Activated CD4-positive, alpha-beta memory T cell treated with anti-CD3 and anti-CD28 coated beads for 36 hours (primary cell): Measurements from ENCODE around the gene RFX7. TPM values are rescaled to one million over a fixed set of nuclear protein-coding genes. Genes with fewer than 3 reads are reported as not detected.

Experiments used
- CTCF ChIA-PET: fragments of 350-600 bp; sonication (Branson Sonifier 250); formaldehyde crosslinking; loops from one replicate; lab custom pipeline; 2021; ENCODE audit warnings: antibody characterized with exemption, inconsistent platforms; lab: Charles Lee
- POLR2A ChIA-PET: fragments of 350-600 bp; sonication (Branson Sonifier 250); formaldehyde crosslinking; loops from one replicate; lab custom pipeline; 2021; ENCODE audit warnings: antibody characterized with exemption; lab: Charles Lee
- DNase-seq: peaks from one replicate; pipeline ENCODE4 v3.0.0-alpha.2; 2020
- H3K27ac Mint-ChIP-seq: one replicate; pipeline ENCODE4 v1.8.0; 2021; ENCODE audit warnings: mixed read lengths
- H3K27me3 Mint-ChIP-seq: one replicate; pipeline ENCODE4 v1.8.0; 2021; ENCODE audit warnings: mixed read lengths
- H3K36me3 Mint-ChIP-seq: one replicate; pipeline ENCODE4 v1.8.0; 2021; ENCODE audit warnings: mixed read lengths
- H3K4me1 Mint-ChIP-seq: one replicate; pipeline ENCODE4 v1.8.0; 2021; ENCODE audit warnings: low read depth, mixed read lengths
- H3K4me3 Mint-ChIP-seq: one replicate; pipeline ENCODE4 v1.8.0; 2021; ENCODE audit warnings: mild to moderate bottlenecking, mixed read lengths
- H3K9me3 Mint-ChIP-seq: one replicate; pipeline ENCODE4 v1.8.0; 2021; ENCODE audit warnings: mixed read lengths
- intact Hi-C: fragments of 100-400 bp; cut with micrococcal nuclease; formaldehyde crosslinking; loops from one replicate; pipeline ENCODE4 v1.15.1; 2023
- total RNA-seq, 2 experiments: library from RNA; stranded (reverse); gene quantifications; one replicate each; pipeline ENCODE4 v1.2.3, GENCODE V29; 2021

RFX7 gene
- total RNA-seq, 2 experiments from 2014 or later: 20.5 to 22.1 TPM

DNA sequence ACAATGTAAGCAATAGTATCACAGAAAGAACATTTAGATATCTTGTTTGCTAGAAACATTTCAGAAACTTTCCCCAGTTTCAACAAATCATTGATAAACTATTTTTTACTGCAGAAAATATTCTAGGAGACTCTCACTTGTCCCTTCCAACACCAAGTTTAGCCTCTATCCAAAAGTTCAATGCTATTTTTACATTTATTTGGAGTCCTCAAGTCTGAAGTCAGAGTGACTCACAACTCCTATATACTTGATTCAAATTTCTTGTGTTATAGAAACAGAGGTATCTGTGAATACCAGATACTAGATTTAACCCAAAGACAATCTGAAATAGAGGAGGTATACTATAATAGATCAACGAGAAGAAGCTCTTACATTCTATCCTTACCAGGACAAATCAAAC is 49.6 kb downstream of the RFX7 start:
- no peaks in the 10 kb centered on the region for H3K9me3 Mint-ChIP-seq
- CTCF ChIA-PET: no interaction called here
- H3K4me1 Mint-ChIP-seq: peaks cover 18% of the 10 kb centered on the region
- intact Hi-C loops: no loop called here
- no peak overlapping the region for H3K27ac Mint-ChIP-seq
- no peak for DNase-seq
- POLR2A ChIA-PET: no interaction called here
- H3K36me3 Mint-ChIP-seq: peaks cover 5% of the 10 kb centered on the region
- H3K27me3 Mint-ChIP-seq: no peaks in the 10 kb centered on the region
- no peak overlapping the region for H3K4me3 Mint-ChIP-seq

DNA sequence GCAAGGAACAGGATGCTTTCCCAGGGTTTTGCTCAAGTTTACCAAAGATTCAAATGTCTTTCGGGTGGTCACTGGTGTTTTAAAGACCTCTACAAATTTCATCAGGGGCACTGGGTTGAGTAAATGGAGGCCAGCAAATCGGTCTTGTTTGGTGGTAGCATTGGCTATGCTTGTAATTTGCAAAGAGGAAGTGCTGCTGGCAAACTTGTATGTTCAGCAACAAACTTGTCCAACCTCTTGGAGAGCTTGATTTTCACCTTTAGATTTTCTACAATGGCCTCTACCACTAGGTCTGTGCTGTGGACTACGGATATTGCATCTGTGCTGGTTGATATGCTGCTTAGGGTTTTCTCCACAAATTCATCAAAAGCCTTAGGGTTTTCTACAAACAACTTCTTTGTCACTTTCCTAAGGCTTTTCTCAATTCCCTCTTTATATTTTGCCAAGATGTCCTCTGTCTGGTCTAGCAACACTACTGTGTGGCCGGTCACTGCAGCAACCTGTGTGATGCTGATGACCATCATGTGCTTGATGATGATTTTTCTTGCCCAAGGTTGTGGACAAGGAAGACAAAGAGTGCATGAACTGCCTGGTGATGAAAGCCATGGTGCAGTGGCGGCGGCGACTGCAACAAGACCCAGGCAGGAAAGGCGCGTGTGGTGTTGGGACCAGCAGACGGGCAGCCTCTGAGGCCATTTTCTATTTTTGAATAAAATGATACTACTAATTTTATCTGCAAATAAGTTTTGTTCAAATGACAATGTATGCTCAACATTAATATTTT is 50.8 kb downstream of the RFX7 start:
- peaks cover 22% of the 10 kb centered on the region for H3K4me1 Mint-ChIP-seq
- H3K27me3 Mint-ChIP-seq: no peaks in the 10 kb centered on the region
- ChIA-PET POLR2A (no interaction called here), CTCF (no interaction called here)
- no peak overlapping the region for H3K4me3 Mint-ChIP-seq
- intact Hi-C loops: no loop called here
- no peak for DNase-seq
- H3K27ac Mint-ChIP-seq: no peak overlapping the region
- H3K36me3 Mint-ChIP-seq: peaks cover 5% of the 10 kb centered on the region
- no peaks in the 10 kb centered on the region for H3K9me3 Mint-ChIP-seq

DNA sequence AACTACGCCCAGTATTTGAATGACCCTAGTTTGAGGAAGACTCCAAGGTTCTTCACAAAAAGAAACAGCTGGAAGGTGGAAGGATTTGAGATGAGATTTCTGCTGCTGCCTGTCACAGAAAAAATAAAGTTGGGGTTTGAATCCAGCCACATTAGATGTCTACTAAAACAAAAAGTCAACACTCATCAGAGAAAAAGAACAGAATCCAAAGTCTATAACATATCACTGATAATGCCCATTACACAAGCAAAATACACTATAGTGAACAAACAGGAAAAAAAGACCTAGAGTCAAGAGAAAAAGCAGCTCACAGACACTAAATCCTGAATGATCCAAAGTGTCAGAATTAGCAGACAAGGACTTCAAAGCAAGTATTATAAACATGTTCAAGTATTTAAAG is 56.0 kb downstream of the RFX7 start:
- Mint-ChIP-seq H3K4me1 (peaks cover 39% of the 10 kb centered on the region), H3K4me3 (no peak overlapping the region), H3K36me3 (peaks cover 2% of the 10 kb centered on the region), H3K27ac (no peak overlapping the region), H3K9me3 (peaks cover 2% of the 10 kb centered on the region), H3K27me3 (no peaks in the 10 kb centered on the region)
- POLR2A ChIA-PET: no interaction called here
- no peak for DNase-seq
- CTCF ChIA-PET: interaction anchor here (0.9 kb wide), 1 partner anchor 15 kb away, joined by 3 read pairs; no protein-coding TSS in a partner anchor
- intact Hi-C loops: no loop called here

DNA sequence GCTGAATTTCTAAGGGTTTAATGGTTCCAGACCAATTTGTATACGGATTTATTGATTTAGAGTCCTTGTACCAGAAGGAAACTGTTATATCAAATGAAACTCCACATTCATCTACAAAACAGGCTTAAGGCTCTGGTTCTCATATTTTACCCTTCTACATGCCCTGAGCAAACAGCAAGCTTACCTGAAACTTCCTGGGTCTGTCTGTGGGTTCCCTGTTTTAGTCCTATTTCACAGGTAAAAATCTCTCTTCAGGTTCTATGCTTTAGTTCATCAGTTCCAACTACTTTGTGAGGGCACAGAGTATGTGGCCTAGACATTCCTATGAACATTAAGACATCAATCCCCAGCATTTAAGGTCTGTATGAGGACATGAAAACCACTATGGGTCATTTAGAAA is 57.7 kb downstream of the RFX7 start:
- peaks cover 36% of the 10 kb centered on the region for H3K4me1 Mint-ChIP-seq
- CTCF ChIA-PET: no interaction called here
- intact Hi-C loops: no loop called here
- DNase-seq: no peak
- POLR2A ChIA-PET: no interaction called here
- no peak overlapping the region for H3K4me3 Mint-ChIP-seq
- H3K36me3 Mint-ChIP-seq: peaks cover 2% of the 10 kb centered on the region
- H3K9me3 Mint-ChIP-seq: peaks cover 2% of the 10 kb centered on the region
- H3K27ac Mint-ChIP-seq: no peak overlapping the region
- no peaks in the 10 kb centered on the region for H3K27me3 Mint-ChIP-seq

DNA sequence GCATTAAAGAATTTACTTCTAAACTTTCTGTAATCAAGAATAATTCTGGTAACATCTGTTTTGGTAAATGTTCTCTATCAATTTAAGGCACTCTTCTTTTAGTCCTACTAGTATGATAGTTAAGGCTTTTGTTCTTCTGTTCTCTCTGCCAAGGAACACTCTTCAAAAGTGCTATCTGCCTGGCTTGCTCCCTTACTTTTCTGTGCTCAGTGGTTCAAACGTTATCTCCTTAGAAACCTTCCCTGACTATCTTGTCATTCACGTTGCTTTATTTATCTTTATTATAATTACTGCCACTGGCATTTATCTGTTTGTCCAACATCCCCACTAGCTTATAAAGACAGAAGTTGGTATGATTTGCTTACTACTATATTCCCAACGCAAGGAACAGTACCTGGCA is 59.2 kb downstream of the RFX7 start:
- DNase-seq: no peak
- POLR2A ChIA-PET: no interaction called here
- peaks cover 2% of the 10 kb centered on the region for H3K36me3 Mint-ChIP-seq
- CTCF ChIA-PET: no interaction called here
- H3K4me3 Mint-ChIP-seq: no peak overlapping the region
- H3K27ac Mint-ChIP-seq: no peak overlapping the region
- no peaks in the 10 kb centered on the region for H3K27me3 Mint-ChIP-seq
- intact Hi-C loops: no loop called here
- H3K9me3 Mint-ChIP-seq: peaks cover 2% of the 10 kb centered on the region
- peaks cover 32% of the 10 kb centered on the region for H3K4me1 Mint-ChIP-seq

DNA sequence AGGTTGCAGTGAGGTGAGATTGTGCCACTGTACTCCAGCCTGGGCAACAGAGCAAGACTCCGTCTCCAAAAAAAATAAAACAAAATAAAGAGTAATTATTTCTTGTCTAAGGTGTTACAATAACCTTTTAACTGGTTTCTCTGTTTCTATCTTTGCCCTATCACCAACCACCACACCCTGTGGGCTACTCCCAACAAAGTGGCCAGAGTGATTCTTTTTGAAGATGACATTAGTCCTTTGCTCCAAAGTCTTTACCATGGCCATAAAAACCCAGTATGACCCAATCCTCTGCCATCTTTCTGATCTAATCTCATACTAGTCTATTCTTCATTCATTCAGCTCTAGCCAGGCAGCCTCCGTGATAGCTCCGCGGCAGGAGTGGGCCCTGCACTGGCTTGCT is 62.8 kb downstream of the RFX7 start:
- no peak for DNase-seq
- ChIA-PET CTCF (no interaction called here), POLR2A (no interaction called here)
- H3K4me3 Mint-ChIP-seq: no peak overlapping the region
- H3K27ac Mint-ChIP-seq: no peak overlapping the region
- peaks cover 12% of the 10 kb centered on the region for H3K36me3 Mint-ChIP-seq
- H3K27me3 Mint-ChIP-seq: no peaks in the 10 kb centered on the region
- H3K9me3 Mint-ChIP-seq: peaks cover 2% of the 10 kb centered on the region
- intact Hi-C loops: no loop called here
- H3K4me1 Mint-ChIP-seq: peaks cover 20% of the 10 kb centered on the region

DNA sequence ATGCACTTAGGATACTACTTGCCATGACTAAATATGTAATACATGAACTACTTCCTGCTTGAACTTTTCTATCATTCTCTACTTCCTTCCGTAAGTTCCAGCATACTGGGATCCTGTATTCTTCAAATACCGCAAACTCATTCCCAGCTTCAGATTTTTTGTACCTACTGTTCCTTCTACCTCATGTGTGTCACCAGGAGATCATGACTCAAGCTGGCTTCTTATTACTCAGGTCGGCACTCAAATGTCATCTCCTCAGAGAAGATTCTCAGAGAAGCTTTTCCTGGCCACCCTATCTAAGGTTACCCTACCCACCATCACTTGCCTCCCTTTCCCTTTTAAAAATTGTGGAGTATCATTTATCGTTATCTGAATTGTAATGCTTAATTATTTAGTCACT is 66.7 kb downstream of the RFX7 start:
- CTCF ChIA-PET: no interaction called here
- H3K27me3 Mint-ChIP-seq: no peaks in the 10 kb centered on the region
- intact Hi-C loops: no loop called here
- H3K4me3 Mint-ChIP-seq: no peak overlapping the region
- peaks cover 28% of the 10 kb centered on the region for H3K4me1 Mint-ChIP-seq
- peaks cover 27% of the 10 kb centered on the region for H3K36me3 Mint-ChIP-seq
- POLR2A ChIA-PET: interaction anchor here (0.6 kb wide), 1 partner anchor 16 kb away, joined by 3 read pairs; no protein-coding TSS in a partner anchor
- peaks cover 2% of the 10 kb centered on the region for H3K9me3 Mint-ChIP-seq
- no peak overlapping the region for H3K27ac Mint-ChIP-seq
- DNase-seq: no peak

DNA sequence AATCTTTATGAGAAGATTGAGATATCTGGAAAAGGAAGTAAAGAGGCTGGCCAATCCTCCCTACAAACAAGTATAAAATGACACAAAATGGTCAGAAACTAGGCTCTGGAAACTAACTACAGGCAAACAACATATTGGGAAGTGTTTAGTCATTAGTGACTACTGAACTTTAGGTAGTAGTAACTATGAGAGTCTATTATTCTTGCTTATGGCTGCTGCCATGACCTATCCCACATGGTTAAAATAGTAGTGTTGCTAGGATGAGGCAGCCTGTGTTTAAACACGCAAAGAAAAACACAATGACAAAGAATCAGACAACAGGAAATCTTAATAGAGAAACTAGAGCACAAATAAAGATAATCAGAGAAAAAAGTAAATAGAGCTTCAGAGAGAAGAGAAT is 67.9 kb downstream of the RFX7 start:
- H3K27ac Mint-ChIP-seq: no peak overlapping the region
- peaks cover 9% of the 10 kb centered on the region for H3K9me3 Mint-ChIP-seq
- H3K4me3 Mint-ChIP-seq: no peak overlapping the region
- peaks cover 33% of the 10 kb centered on the region for H3K4me1 Mint-ChIP-seq
- ChIA-PET POLR2A (no interaction called here), CTCF (no interaction called here)
- intact Hi-C loops: no loop called here
- no peaks in the 10 kb centered on the region for H3K27me3 Mint-ChIP-seq
- no peak for DNase-seq
- H3K36me3 Mint-ChIP-seq: peaks cover 39% of the 10 kb centered on the region

DNA sequence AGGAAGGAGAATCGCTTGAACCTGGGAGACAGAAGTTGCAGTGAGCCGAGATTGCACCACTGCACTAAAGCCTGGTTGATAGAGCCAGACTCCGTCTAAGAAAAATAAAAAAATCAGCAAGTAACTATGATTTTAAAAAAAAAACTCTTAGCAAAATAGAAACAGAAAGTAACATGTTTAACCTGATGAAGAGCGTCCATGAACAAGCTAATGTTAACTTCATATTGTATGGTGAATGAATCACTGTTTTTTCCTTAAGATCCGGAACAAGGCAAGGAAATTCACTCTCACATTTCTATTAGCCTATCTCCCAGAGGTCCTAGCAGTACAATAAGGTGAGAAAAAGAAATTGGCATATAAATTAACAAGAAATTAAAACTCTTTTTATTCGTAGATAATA is 69.0 kb downstream of the RFX7 start:
- Mint-ChIP-seq H3K27ac (no peak overlapping the region), H3K9me3 (peaks cover 9% of the 10 kb centered on the region), H3K27me3 (no peaks in the 10 kb centered on the region), H3K4me1 (peaks cover 39% of the 10 kb centered on the region), H3K4me3 (no peak overlapping the region), H3K36me3 (peaks cover 42% of the 10 kb centered on the region)
- DNase-seq: no peak
- POLR2A ChIA-PET: interaction anchor here (0.6 kb wide), 1 partner anchor 29 kb away, joined by 3 read pairs; no protein-coding TSS in a partner anchor
- CTCF ChIA-PET: interaction anchor here (0.8 kb wide), 1 partner anchor 70 kb away, joined by 3 read pairs; no protein-coding TSS in a partner anchor
- intact Hi-C loops: no loop called here

DNA sequence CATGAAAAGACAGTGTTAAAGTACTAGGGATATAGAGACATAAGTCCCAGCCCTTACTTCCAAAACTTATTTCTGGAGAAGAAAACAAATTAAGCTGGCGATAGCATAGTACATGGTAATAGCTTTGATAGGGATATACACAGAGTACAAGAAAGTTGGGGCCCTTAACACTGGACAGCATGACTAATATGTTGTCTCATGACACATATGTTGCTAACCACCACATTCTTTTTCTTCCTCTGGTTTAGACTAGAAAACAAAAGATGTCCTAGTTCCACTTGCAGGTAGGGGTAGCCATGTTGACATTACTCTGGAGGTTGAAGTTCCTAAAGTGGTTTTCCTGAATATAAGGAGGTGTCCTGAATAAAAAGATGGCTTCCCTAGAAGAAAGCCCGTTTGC is 75.3 kb downstream of the RFX7 start:
- CTCF ChIA-PET: interaction anchor here (1.2 kb wide), 1 partner anchor 77 kb away, joined by 4 read pairs; no protein-coding TSS in a partner anchor
- H3K4me1 Mint-ChIP-seq: peaks cover 37% of the 10 kb centered on the region
- no peak for DNase-seq
- no peak overlapping the region for H3K4me3 Mint-ChIP-seq
- intact Hi-C loops: no loop called here
- no peak overlapping the region for H3K27ac Mint-ChIP-seq
- POLR2A ChIA-PET: no interaction called here
- peaks cover 9% of the 10 kb centered on the region for H3K9me3 Mint-ChIP-seq
- H3K36me3 Mint-ChIP-seq: peaks cover 34% of the 10 kb centered on the region
- no peaks in the 10 kb centered on the region for H3K27me3 Mint-ChIP-seq

DNA sequence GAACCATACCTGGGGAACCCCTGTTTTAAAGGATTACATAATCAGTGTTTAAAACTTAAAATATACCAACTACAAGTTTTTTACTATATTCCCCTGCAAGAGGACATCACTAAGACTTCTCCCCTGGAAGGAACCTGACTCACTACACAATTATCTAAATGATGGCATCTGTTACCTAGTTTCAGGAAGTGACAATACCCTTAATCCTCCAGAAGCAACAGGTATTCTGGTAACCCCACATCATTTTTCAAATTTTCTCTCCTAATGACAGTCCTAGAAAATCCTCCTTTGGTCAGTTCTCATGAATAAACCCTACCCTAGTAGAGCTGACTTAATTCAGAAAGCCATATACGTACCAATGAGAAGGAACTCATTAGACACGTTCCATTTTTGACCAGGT is 78.4 kb downstream of the RFX7 start:
- peaks cover 42% of the 10 kb centered on the region for H3K4me1 Mint-ChIP-seq
- ChIA-PET CTCF (no interaction called here), POLR2A (no interaction called here)
- H3K9me3 Mint-ChIP-seq: no peaks in the 10 kb centered on the region
- H3K4me3 Mint-ChIP-seq: no peak overlapping the region
- H3K36me3 Mint-ChIP-seq: peaks cover 6% of the 10 kb centered on the region
- no peaks in the 10 kb centered on the region for H3K27me3 Mint-ChIP-seq
- no peak for DNase-seq
- intact Hi-C loops: no loop called here
- no peak overlapping the region for H3K27ac Mint-ChIP-seq

DNA sequence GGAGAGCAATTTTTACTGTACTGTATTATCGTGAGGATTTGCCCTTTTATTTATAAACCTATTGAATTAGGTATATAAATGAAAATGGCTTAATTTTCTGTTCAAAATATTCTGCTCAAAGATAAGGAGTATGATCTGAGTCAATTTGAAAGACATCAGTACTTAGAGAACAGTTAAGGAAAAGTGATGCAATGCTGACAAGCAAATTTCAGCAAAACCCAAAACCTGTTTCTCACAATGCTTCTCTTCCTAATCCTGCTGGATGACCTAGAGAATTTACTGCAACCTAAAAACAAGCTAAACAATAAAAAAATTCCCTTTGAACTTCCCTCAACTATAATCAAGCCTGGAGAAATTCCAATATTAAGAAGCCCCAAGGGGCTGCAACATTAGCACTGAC is 82.7 kb downstream of the RFX7 start:
- H3K4me3 Mint-ChIP-seq: no peak overlapping the region
- peaks cover under 1% of the 10 kb centered on the region for H3K36me3 Mint-ChIP-seq
- H3K27me3 Mint-ChIP-seq: no peaks in the 10 kb centered on the region
- POLR2A ChIA-PET: interaction anchor here (0.6 kb wide), 1 partner anchor 16 kb away, joined by 3 read pairs; no protein-coding TSS in a partner anchor
- peaks cover under 1% of the 10 kb centered on the region for H3K9me3 Mint-ChIP-seq
- CTCF ChIA-PET: interaction anchor here (1.4 kb wide), 1 partner anchor 84 kb away, joined by 7 read pairs; no protein-coding TSS in a partner anchor
- no peak for DNase-seq
- peaks cover 32% of the 10 kb centered on the region for H3K4me1 Mint-ChIP-seq
- intact Hi-C loops: loop anchor here (5.0 kb wide), 1 partner anchor 81 kb away; the partner anchor contains the start of gene RFX7
- no peak overlapping the region for H3K27ac Mint-ChIP-seq

DNA sequence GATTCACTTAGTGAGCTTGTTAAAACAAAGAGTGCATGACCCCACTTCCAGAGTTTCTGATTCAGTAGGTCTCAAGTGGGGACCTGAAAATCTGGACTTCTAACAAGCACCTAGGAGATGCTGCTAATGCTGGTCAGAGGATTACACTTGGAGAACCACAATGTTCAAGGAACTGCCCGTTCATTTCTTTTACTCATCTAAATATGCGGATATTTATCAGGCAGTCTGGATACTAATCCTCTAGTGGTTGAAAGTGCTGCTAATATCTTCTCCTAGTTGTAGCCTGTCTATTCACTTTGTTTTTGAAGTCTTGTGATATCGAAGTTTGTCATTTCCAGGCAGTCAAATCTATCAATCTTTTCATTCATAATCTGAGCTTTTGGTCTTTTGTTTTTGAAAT is 86.8 kb downstream of the RFX7 start:
- H3K4me3 Mint-ChIP-seq: no peak overlapping the region
- peaks cover 36% of the 10 kb centered on the region for H3K4me1 Mint-ChIP-seq
- ChIA-PET CTCF (no interaction called here), POLR2A (no interaction called here)
- intact Hi-C loops: no loop called here
- peaks cover 19% of the 10 kb centered on the region for H3K36me3 Mint-ChIP-seq
- DNase-seq: no peak
- no peaks in the 10 kb centered on the region for H3K27me3 Mint-ChIP-seq
- peaks cover 17% of the 10 kb centered on the region for H3K9me3 Mint-ChIP-seq
- no peak overlapping the region for H3K27ac Mint-ChIP-seq
